HEK293 (cell line): ENCODE measurements around the gene DDB1.

ENCODE experiments used
- CTCF ChIA-PET: fragments of 350-600 bp; formaldehyde crosslinking; extraction: SDS; loops from one replicate; lab custom pipeline; 2021; ENCODE audit warnings: antibody characterized with exemption; lab: Yijun Ruan, JAX
- POLR2A ChIA-PET: fragments of 300-600 bp; formaldehyde crosslinking; extraction: SDS; loops from one replicate; lab custom pipeline; 2020; ENCODE audit warnings: antibody characterized with exemption, inconsistent platforms; lab: Yijun Ruan, JAX
- H3K27ac ChIP-seq: fragments of 200-500 bp; sonication (Bioruptor generic); 2 replicates; pipeline ENCODE4 v1.5.1; 2014; ENCODE audit warnings: low read depth, low read length, control low read depth, inconsistent platforms; ENCODE audit errors: extremely low read depth
- H3K36me3 ChIP-seq, 2 experiments: fragments of 200-500 bp in 1 of 2; sonication (Bioruptor generic) in 1 of 2; 1 replicate in 1 of 2; 2 replicates in 1 of 2; pipeline ENCODE4 v1.5.1; 2014 to 2017; ENCODE audit warnings: inconsistent platforms in 2 of 2, low read length in 2 of 2; ENCODE audit not compliant: control insufficient read depth in 2 of 2, insufficient read depth in 1 of 2
- H3K4me1 ChIP-seq: fragments of 200-500 bp; sonication (Bioruptor generic); 2 replicates; pipeline ENCODE4 v1.5.1; 2014; ENCODE audit warnings: mild to moderate bottlenecking, low read length, inconsistent platforms; ENCODE audit not compliant: control insufficient read depth, insufficient read depth
- H3K4me3 ChIP-seq: 2 replicates; pipeline ENCODE4 v1.5.1; 2011; ENCODE audit warnings: low read depth, mild to moderate bottlenecking, control low read depth, low read length, moderate library complexity
- H3K9me3 ChIP-seq: fragments of 200-500 bp; sonication (Bioruptor generic); 2 replicates; pipeline ENCODE4 v1.5.1; 2014; ENCODE audit warnings: low read depth, low read length, inconsistent platforms; ENCODE audit not compliant: control insufficient read depth, insufficient read depth
- ELK4 ChIP-seq: IDR thresholded peaks from 2 replicates; pipeline ENCODE4 v1.6.1; 2011; ENCODE audit warnings: mild to moderate bottlenecking, low read depth, low read length, borderline replicate concordance
- OSR2 ChIP-seq: fragments of 450-650 bp; formaldehyde crosslinking; IDR thresholded peaks from 2 replicates; pipeline ENCODE4 v1.5.1; 2016; ENCODE audit warnings: missing biosample characterization, missing genetic modification characterization
- SCRT1 ChIP-seq: fragments of 450-650 bp; formaldehyde crosslinking; IDR thresholded peaks from 2 replicates; pipeline ENCODE4 v1.5.1; 2016; ENCODE audit warnings: missing biosample characterization, missing genetic modification characterization, borderline replicate concordance
- ZBTB17 ChIP-seq: fragments of 450-650 bp; formaldehyde crosslinking; IDR thresholded peaks from 2 replicates; pipeline ENCODE4 v1.5.1; 2016; ENCODE audit warnings: missing biosample characterization, missing genetic modification characterization
- ZFP69B ChIP-seq: fragments of 450-650 bp; formaldehyde crosslinking; IDR thresholded peaks from 2 replicates; pipeline ENCODE4 v1.5.1; 2016; ENCODE audit warnings: missing biosample characterization, missing genetic modification characterization
- ZNF121 ChIP-seq: fragments of 450-650 bp; formaldehyde crosslinking; IDR thresholded peaks from 2 replicates; pipeline ENCODE4 v1.5.1; 2016; ENCODE audit warnings: missing biosample characterization, missing genetic modification characterization
- ZNF132 ChIP-seq: fragments of 450-650 bp; formaldehyde crosslinking; IDR thresholded peaks from 2 replicates; pipeline ENCODE4 v1.5.1; 2017; ENCODE audit warnings: missing biosample characterization, missing genetic modification characterization, borderline replicate concordance
- ZNF169 ChIP-seq: fragments of 450-650 bp; formaldehyde crosslinking; IDR thresholded peaks from 2 replicates; pipeline ENCODE4 v1.5.1; 2016; ENCODE audit warnings: missing biosample characterization, missing genetic modification characterization
- ZNF221 ChIP-seq: fragments of 450-650 bp; formaldehyde crosslinking; IDR thresholded peaks from 2 replicates; pipeline ENCODE4 v1.5.1; 2017; ENCODE audit warnings: missing biosample characterization, missing genetic modification characterization, borderline replicate concordance
- ZNF266 ChIP-seq: fragments of 450-650 bp; formaldehyde crosslinking; IDR thresholded peaks from 2 replicates; pipeline ENCODE4 v1.5.1; 2016; ENCODE audit warnings: missing biosample characterization, missing genetic modification characterization, low read depth
- ZNF335 ChIP-seq: fragments of 450-650 bp; formaldehyde crosslinking; conservative IDR thresholded peaks from 2 replicates; pipeline ENCODE4 v1.5.1; 2016; ENCODE audit warnings: missing biosample characterization, missing genetic modification characterization
- ZSCAN23 ChIP-seq: fragments of 450-650 bp; formaldehyde crosslinking; IDR thresholded peaks from 2 replicates; pipeline ENCODE4 v1.5.1; 2016; ENCODE audit warnings: missing biosample characterization, missing genetic modification characterization
- ZSCAN30 ChIP-seq: fragments of 450-650 bp; IDR thresholded peaks from 2 replicates; pipeline ENCODE4 v1.5.1; 2018; ENCODE audit warnings: missing biosample characterization, mild to moderate bottlenecking, missing genetic modification characterization, moderate library complexity
- TF ChIP-seq, protein P1 (sequence below): fragments of 450-650 bp; formaldehyde crosslinking; IDR thresholded peaks from 2 replicates; pipeline ENCODE4 v1.5.1; 2016; ENCODE audit warnings: missing biosample characterization, missing genetic modification characterization
- TF ChIP-seq, protein P2 (sequence below): sonication (generic); formaldehyde crosslinking; IDR thresholded peaks from 2 replicates; pipeline ENCODE4 v1.8.1; 2022; ENCODE audit warnings: mild to moderate bottlenecking, moderate library complexity, missing genetic modification reagents

Gene DDB1

GRCh38 chr11:61340979-61341378 is 8.1 kb upstream of the DDB1 start:
- no peaks in the 10 kb centered on the region for H3K4me1 ChIP-seq
- CTCF ChIA-PET, result interaction anchor here (3.6 kb wide), 1 partner anchor 45 kb away, joined by 17 read pairs; no protein-coding TSS in a partner anchor
- TF ChIP-seq, protein P1, sequence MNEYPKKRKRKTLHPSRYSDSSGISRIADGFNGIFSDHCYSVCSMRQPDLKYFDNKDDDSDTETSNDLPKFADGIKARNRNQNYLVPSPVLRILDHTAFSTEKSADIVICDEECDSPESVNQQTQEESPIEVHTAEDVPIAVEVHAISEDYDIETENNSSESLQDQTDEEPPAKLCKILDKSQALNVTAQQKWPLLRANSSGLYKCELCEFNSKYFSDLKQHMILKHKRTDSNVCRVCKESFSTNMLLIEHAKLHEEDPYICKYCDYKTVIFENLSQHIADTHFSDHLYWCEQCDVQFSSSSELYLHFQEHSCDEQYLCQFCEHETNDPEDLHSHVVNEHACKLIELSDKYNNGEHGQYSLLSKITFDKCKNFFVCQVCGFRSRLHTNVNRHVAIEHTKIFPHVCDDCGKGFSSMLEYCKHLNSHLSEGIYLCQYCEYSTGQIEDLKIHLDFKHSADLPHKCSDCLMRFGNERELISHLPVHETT, result no peak
- no peak for TF ChIP-seq ZNF169 (tag by site-specific recombination)
- TF ChIP-seq ZNF132 (tag by site-specific recombination), result no peak
- no peak for TF ChIP-seq OSR2
- no peak for TF ChIP-seq ELK4
- TF ChIP-seq ZNF266 (tag by site-specific recombination), result no peak
- TF ChIP-seq, all 188 proteins: peak for 0
- Histone ChIP-seq H3K9me3 (no peaks in the 10 kb centered on the region), H3K4me3 (no peak overlapping the region), H3K27ac (no peak overlapping the region), H3K36me3 (peaks cover 0 to 68% of the 10 kb centered on the region in 2 experiments; a peak in 1 of 3 replicates)
- POLR2A ChIA-PET, result no interaction called here

GRCh38 chr11:61339490-61339878 is 6.6 kb upstream of the DDB1 start:
- POLR2A ChIA-PET, result interaction anchor here (1.0 kb wide), 1 partner anchor 23 kb away, joined by 3 read pairs; the partner anchor contains the start of genes CYB561A3 and TMEM138

DNA sequence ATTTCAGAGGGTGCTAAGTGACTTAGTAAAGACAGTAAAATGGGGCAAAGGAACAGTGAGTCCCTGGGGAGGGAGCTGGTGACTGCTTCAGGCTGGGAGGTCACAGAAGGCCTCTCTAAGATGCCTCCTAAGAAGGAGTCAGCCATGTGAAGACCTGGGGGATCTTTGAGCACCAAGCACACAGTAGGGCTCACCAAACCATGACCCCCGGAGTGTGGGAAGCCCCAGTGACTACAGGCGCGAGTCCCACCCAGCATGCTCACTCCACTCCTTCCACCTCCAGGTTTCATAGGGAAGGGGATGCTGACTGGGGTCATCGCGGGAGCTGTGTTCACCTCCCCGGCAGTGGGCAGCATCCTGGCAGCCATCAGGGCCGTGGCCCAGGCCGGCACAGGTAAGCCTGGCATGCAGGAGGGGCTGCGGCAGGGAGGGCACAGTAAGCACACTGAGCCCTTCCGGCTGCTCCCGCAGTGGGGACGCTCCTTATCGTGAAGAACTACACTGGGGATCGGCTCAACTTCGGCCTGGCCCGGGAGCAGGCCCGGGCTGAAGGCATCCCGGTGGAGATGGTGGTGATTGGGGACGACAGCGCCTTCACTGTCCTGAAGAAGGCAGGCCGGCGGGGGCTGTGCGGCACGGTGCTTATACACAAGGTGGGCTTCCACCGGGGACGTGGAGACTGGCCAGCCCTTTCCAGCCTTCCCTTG is 6.0 kb upstream of the DDB1 start:
- CTCF ChIA-PET, result interaction anchor here (0.5 to 6.0 kb wide), 3 partner anchors 11 to 47 kb away, joined by 3 to 210 read pairs (median 17); no protein-coding TSS in a partner anchor
- POLR2A ChIA-PET, result interaction anchor here (1.0 kb wide), 1 partner anchor 23 kb away, joined by 3 read pairs; the partner anchor contains the start of genes CYB561A3 and TMEM138
- H3K36me3 ChIP-seq, result peaks cover 0 to 50% of the 10 kb centered on the region in 2 experiments; a peak in 1 of 3 replicates
- H3K4me3 ChIP-seq, result no peak overlapping the region
- no peak overlapping the region for H3K27ac ChIP-seq
- no peaks in the 10 kb centered on the region for H3K4me1 ChIP-seq
- TF ChIP-seq ZSCAN23, result no peak
- no peak for TF ChIP-seq SCRT1 (tag by site-specific recombination)
- TF ChIP-seq, protein P2, sequence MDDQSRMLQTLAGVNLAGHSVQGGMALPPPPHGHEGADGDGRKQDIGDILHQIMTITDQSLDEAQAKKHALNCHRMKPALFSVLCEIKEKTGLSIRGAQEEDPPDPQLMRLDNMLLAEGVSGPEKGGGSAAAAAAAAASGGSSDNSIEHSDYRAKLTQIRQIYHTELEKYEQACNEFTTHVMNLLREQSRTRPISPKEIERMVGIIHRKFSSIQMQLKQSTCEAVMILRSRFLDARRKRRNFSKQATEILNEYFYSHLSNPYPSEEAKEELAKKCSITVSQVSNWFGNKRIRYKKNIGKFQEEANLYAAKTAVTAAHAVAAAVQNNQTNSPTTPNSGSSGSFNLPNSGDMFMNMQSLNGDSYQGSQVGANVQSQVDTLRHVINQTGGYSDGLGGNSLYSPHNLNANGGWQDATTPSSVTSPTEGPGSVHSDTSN (CRISPR knock-in tag), result no peak
- no peak for TF ChIP-seq ZSCAN30 (tag by site-specific recombination)
- no peak for TF ChIP-seq ZNF221 (tag by site-specific recombination)
- H3K9me3 ChIP-seq, result no peaks in the 10 kb centered on the region

More at GRCh38 chr11:61339490-61339878, 6.6 kb upstream of the DDB1 start:
- no peaks in the 10 kb centered on the region for H3K9me3 ChIP-seq
- no peak for TF ChIP-seq ZNF121 (tag by site-specific recombination)
- TF ChIP-seq ZNF335, result no peak
- TF ChIP-seq ZFP69B (tag by site-specific recombination), result no peak
- TF ChIP-seq ZSCAN23, result no peak
- peak; percentile 71 for TF ChIP-seq ZBTB17 (tag by site-specific recombination)
- TF ChIP-seq, all 188 proteins: peak for 1
- H3K4me1 ChIP-seq, result no peaks in the 10 kb centered on the region
- H3K4me3 ChIP-seq, result no peak overlapping the region
- CTCF ChIA-PET, result interaction anchor here (3.6 kb wide), 1 partner anchor 46 kb away, joined by 17 read pairs; no protein-coding TSS in a partner anchor
- H3K36me3 ChIP-seq, result peaks cover 0 to 53% of the 10 kb centered on the region in 2 experiments; a peak in 1 of 3 replicates
- H3K27ac ChIP-seq, result no peak overlapping the region
